RWPE2 (cell line): ENCODE data around the gene RHBDL1.

Experiments used
- ATAC-seq: fragments of 200-7000 bp; cut with Tn5 transposase; 3 replicates; pipeline ENCODE4 v1.9.1; 2021; ENCODE audit warnings: low read depth
- DNase-seq: peaks from one replicate; pipeline ENCODE4 v3.0.0-alpha.2; 2020; ENCODE audit warnings: low spot score
- H3K27ac ChIP-seq: fragments of 450-650 bp; 2 replicates; pipeline ENCODE4 v1.5.1; 2017; ENCODE audit warnings: mild to moderate bottlenecking; ENCODE audit not compliant: poor library complexity, severe bottlenecking
- H3K27me3 ChIP-seq: fragments of 250-450 bp; sonication (Bioruptor Pico); 2 replicates; pipeline ENCODE4 v1.5.1; 2021; ENCODE audit warnings: mild to moderate bottlenecking, moderate library complexity; ENCODE audit not compliant: insufficient read depth, poor library complexity, severe bottlenecking
- H3K36me3 ChIP-seq: fragments of 250-450 bp; sonication (Bioruptor Pico); 2 replicates; pipeline ENCODE4 v1.5.1; 2020; ENCODE audit warnings: low read depth, mild to moderate bottlenecking, moderate library complexity
- H3K4me1 ChIP-seq: fragments of 250-450 bp; sonication (Bioruptor Pico); 2 replicates; pipeline ENCODE4 v1.5.1; 2021; ENCODE audit warnings: mild to moderate bottlenecking, moderate library complexity; ENCODE audit not compliant: insufficient read depth, poor library complexity, severe bottlenecking
- H3K4me3 ChIP-seq: fragments of 250-450 bp; sonication (Bioruptor Pico); 2 replicates; pipeline ENCODE4 v1.5.1; 2021; ENCODE audit warnings: mild to moderate bottlenecking, moderate library complexity; ENCODE audit not compliant: severe bottlenecking
- H3K9me3 ChIP-seq: fragments of 250-450 bp; sonication (Bioruptor Pico); 2 replicates; pipeline ENCODE4 v1.5.1; 2021; ENCODE audit warnings: mild to moderate bottlenecking, moderate library complexity; ENCODE audit not compliant: severe bottlenecking
- TF ChIP-seq, protein P1 (sequence below): fragments of 450-650 bp; IDR thresholded peaks from one replicate; pipeline ENCODE4 v1.5.1; 2017; ENCODE audit warnings: mild to moderate bottlenecking, moderate library complexity; ENCODE audit not compliant: poor library complexity, severe bottlenecking

The RHBDL1 gene

DNA sequence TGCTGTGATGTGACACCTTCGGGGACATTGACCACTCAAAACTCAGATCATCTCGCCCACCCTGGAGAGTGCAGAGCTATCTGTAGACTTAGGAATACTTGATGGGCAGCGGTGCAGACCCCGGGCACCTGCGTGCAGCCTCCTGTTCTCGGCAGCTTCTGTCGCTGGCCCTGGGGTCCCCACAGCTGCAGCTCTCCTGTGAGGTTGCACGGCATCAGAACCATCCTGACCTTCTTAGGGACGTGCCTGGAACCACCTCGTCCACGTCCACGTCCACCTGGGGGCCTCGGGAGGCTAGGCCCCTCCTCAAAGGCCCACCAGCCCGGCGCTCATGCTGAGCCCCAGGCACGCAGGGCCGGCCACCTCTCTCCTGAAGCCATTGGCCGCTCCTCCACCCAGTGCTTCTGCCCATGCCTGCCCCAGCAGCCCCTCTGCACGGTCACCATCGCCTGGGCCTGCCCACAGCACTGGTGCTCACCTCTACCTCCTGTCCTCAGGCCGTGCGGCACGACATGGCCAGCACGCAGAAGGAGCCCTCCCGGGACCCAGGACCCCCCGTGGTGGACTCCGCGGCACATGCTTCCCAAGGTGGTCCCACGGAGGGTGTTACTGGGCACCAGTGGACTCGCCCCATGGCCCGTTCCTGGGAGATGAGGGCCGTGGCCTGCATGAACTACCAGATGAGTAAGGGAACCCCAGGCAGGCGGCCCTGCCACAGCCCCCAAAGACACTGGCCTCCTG is 47.0 kb upstream of the RHBDL1 start:
- Histone ChIP-seq H3K27ac (no peak overlapping the region), H3K9me3 (no peaks in the 10 kb centered on the region), H3K4me1 (peaks cover 14% of the 10 kb centered on the region), H3K27me3 (no peaks in the 10 kb centered on the region), H3K4me3 (no peak overlapping the region), H3K36me3 (peaks cover 10% of the 10 kb centered on the region)
- ATAC-seq (no peak), DNase-seq (no peak)
- TF ChIP-seq, protein P1, sequence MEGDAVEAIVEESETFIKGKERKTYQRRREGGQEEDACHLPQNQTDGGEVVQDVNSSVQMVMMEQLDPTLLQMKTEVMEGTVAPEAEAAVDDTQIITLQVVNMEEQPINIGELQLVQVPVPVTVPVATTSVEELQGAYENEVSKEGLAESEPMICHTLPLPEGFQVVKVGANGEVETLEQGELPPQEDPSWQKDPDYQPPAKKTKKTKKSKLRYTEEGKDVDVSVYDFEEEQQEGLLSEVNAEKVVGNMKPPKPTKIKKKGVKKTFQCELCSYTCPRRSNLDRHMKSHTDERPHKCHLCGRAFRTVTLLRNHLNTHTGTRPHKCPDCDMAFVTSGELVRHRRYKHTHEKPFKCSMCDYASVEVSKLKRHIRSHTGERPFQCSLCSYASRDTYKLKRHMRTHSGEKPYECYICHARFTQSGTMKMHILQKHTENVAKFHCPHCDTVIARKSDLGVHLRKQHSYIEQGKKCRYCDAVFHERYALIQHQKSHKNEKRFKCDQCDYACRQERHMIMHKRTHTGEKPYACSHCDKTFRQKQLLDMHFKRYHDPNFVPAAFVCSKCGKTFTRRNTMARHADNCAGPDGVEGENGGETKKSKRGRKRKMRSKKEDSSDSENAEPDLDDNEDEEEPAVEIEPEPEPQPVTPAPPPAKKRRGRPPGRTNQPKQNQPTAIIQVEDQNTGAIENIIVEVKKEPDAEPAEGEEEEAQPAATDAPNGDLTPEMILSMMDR = no peak

GRCh38 chr16:629185-629832 is 46.2 kb upstream of the RHBDL1 start:
- Histone ChIP-seq H3K4me1 (peaks cover 14% of the 10 kb centered on the region), H3K4me3 (no peak overlapping the region), H3K27ac (no peak overlapping the region), H3K27me3 (no peaks in the 10 kb centered on the region), H3K36me3 (peaks cover 10% of the 10 kb centered on the region), H3K9me3 (no peaks in the 10 kb centered on the region)
- DNase-seq = no peak
- TF ChIP-seq, protein P1 = no peak
- ATAC-seq = no peak

- DNase-seq (no peak), ATAC-seq (no peak)
- no peak overlapping the region for H3K27ac ChIP-seq
- H3K4me3 ChIP-seq = no peak overlapping the region
- H3K27me3 ChIP-seq = no peaks in the 10 kb centered on the region
- TF ChIP-seq, protein P1 = no peak
- no peaks in the 10 kb centered on the region for H3K9me3 ChIP-seq
- H3K36me3 ChIP-seq = peaks cover 10% of the 10 kb centered on the region
- H3K4me1 ChIP-seq = peaks cover 14% of the 10 kb centered on the region
These were observed 45.6 kb upstream of the RHBDL1 start for GRCh38 chr16:629833-630248.

DNA sequence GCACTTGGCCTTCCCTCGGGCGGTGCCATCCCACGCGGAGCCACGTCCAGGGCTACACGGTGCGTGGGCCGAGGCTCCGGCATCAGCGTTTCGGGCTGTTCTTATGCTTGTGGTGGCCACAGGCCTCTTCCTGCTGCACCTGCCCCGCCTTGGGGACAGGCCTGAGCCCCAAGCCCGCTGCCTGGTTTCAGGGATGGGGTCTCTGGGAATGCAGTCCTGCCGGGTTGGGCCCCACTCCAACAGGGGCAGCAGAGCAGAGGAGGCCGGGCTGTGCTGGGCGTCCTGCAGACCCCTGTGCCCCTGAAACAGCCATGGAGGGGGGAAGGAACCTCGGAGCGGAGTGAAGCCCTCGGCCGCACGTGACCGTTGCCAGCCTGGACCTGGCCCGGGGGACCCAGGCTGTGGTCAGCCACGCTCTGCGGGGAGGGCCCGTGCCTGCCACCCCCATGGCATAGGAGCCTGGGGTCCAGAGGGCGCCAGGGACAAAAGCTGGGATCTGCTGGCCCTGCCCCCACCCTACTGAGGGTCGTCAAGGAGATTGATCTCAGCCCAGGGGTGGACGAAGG is 45.1 kb upstream of the RHBDL1 start:
- H3K27ac ChIP-seq = no peak overlapping the region
- TF ChIP-seq, protein P1 = no peak
- DNase-seq (no peak), ATAC-seq (no peak)
- peaks cover 14% of the 10 kb centered on the region for H3K4me1 ChIP-seq
- no peaks in the 10 kb centered on the region for H3K9me3 ChIP-seq
- peaks cover 10% of the 10 kb centered on the region for H3K36me3 ChIP-seq
- H3K4me3 ChIP-seq = no peak overlapping the region
- no peaks in the 10 kb centered on the region for H3K27me3 ChIP-seq
